SK-N-SH (cell line): ENCODE results near the gene ARHGAP25. TPM values are rescaled to one million over a fixed set of nuclear protein-coding genes. Genes with fewer than 3 reads are reported as not detected.

ENCODE experiments used
- CTCF ChIA-PET: fragments of 300-600, 350-600 bp; formaldehyde crosslinking; extraction: SDS; loops from one replicate; lab custom pipeline; 2021; lab: Yijun Ruan, JAX
- POLR2A ChIA-PET: fragments of 350-600 bp; sonication (Branson Sonifier 250); formaldehyde crosslinking; extraction: SDS; loops from one replicate; lab custom pipeline; 2020; ENCODE audit warnings: antibody characterized with exemption, inconsistent platforms; lab: Yijun Ruan, JAX
- DNase-seq: peaks from one replicate; pipeline ENCODE4 v3.0.0; 2012
- H2AFZ ChIP-seq: fragments of 200-600 bp; sonication (generic); 2 replicates; pipeline ENCODE4 v1.8.1; 2016; ENCODE audit warnings: antibody characterized with exemption, mild to moderate bottlenecking, low read depth
- H3F3A ChIP-seq: fragments of 200-600 bp; sonication (generic); replicated peaks from 2 replicates; pipeline ENCODE3; 2016; ENCODE audit warnings: antibody characterized with exemption, mild to moderate bottlenecking; ENCODE audit not compliant: insufficient read depth
- H3K27ac ChIP-seq, 2 experiments: fragments of 200-500 bp in 1 of 2; fragments of 200-600 bp in 1 of 2; sonication (Bioruptor generic) in 1 of 2; sonication (generic), shearing (Covaris generic) in 1 of 2; 2 replicates each; pipeline versions ENCODE4 v1.5.1 to v1.6.1; 2014 to 2016; ENCODE audit warnings: low read depth in 2 of 2, inconsistent platforms in 1 of 2, low read length in 1 of 2, mild to moderate bottlenecking in 1 of 2, mixed read lengths in 1 of 2
- H3K27me3 ChIP-seq: fragments of 200-600 bp; sonication (generic), shearing (Covaris generic); 2 replicates; pipeline ENCODE4 v1.6.1; 2016; ENCODE audit warnings: mixed run types; ENCODE audit not compliant: insufficient read depth
- H3K36me3 ChIP-seq, 2 experiments: fragments of 200-500 bp in 1 of 2; fragments of 200-600 bp in 1 of 2; sonication (Bioruptor generic) in 1 of 2; sonication (generic) in 1 of 2; replicated peaks in 1 of 2; 2 replicates each; pipeline versions ENCODE3 to v1.5.1; 2014 to 2016; ENCODE audit warnings: low read length in 1 of 2, mild to moderate bottlenecking in 1 of 2; ENCODE audit not compliant: insufficient read depth in 2 of 2, control insufficient read depth in 1 of 2
- H3K4me1 ChIP-seq, 2 experiments: fragments of 200-500 bp in 1 of 2; fragments of 200-600 bp in 1 of 2; sonication (Bioruptor generic) in 1 of 2; sonication (generic), shearing (Covaris generic) in 1 of 2; 2 replicates each; pipeline versions ENCODE4 v1.5.1 to v1.6.1; 2014 to 2016; ENCODE audit warnings: low read depth in 1 of 2, low read length in 1 of 2, mixed run types in 1 of 2; ENCODE audit not compliant: insufficient read depth in 2 of 2, control insufficient read depth in 1 of 2
- H3K4me2 ChIP-seq: fragments of 200-600 bp; sonication (generic), shearing (Covaris generic); 2 replicates; pipeline ENCODE4 v1.6.1; 2017; ENCODE audit warnings: mixed run types
- H3K4me3 ChIP-seq, 2 experiments: fragments of 200-500 bp in 1 of 2; fragments of 200-600 bp in 1 of 2; sonication (Bioruptor generic) in 1 of 2; sonication (generic), shearing (Covaris generic) in 1 of 2; 2 replicates each; pipeline versions ENCODE4 v1.5.1 to v1.8.1; 2014 to 2016; ENCODE audit warnings: low read depth in 2 of 2, inconsistent platforms in 1 of 2, low read length in 1 of 2, mild to moderate bottlenecking in 1 of 2, mixed read lengths in 1 of 2, moderate library complexity in 1 of 2
- H3K79me2 ChIP-seq: fragments of 200-600 bp; sonication (generic); 2 replicates; pipeline ENCODE4 v1.8.1; 2017; ENCODE audit warnings: mild to moderate bottlenecking; ENCODE audit not compliant: insufficient read depth
- H3K9ac ChIP-seq: fragments of 200-600 bp; sonication (generic); 2 replicates; pipeline ENCODE4 v1.6.1; 2017; ENCODE audit warnings: mixed run types
- H3K9me2 ChIP-seq: fragments of 200-600 bp; sonication (generic); 2 replicates; pipeline ENCODE4 v1.6.1; 2017; ENCODE audit warnings: mixed run types
- H3K9me3 ChIP-seq: fragments of 200-600 bp; sonication (generic); 2 replicates; pipeline ENCODE4 v1.6.1; 2017; ENCODE audit warnings: mixed run types, mild to moderate bottlenecking, moderate library complexity
- H4K20me1 ChIP-seq: fragments of 200-600 bp; sonication (generic); 2 replicates; pipeline ENCODE4 v1.6.1; 2017; ENCODE audit warnings: mild to moderate bottlenecking, mixed run types; ENCODE audit not compliant: insufficient read depth
- EP300 ChIP-seq, 2 experiments: IDR thresholded peaks; 2 replicates each; pipeline versions ENCODE4 v1.4.0 to v1.6.1; 2012; ENCODE audit warnings: borderline replicate concordance in 1 of 2, low read depth in 1 of 2, low read length in 1 of 2
- EZH2phosphoT487 ChIP-seq: fragments of 200-600 bp; sonication (generic); IDR thresholded peaks from 2 replicates; pipeline ENCODE4 v1.6.1; 2017; ENCODE audit warnings: low read depth, mixed run types, mild to moderate bottlenecking, antibody characterized with exemption, moderate library complexity, borderline replicate concordance
- FOSL2 ChIP-seq: IDR thresholded peaks from 2 replicates; pipeline ENCODE4 v1.4.0; 2012; ENCODE audit warnings: low read depth, mild to moderate bottlenecking, moderate library complexity, borderline replicate concordance
- FOXJ3 ChIP-seq: sonication (generic); formaldehyde crosslinking; IDR thresholded peaks from 2 replicates; pipeline ENCODE4 v1.5.1; 2020; ENCODE audit warnings: mild to moderate bottlenecking, missing genetic modification reagents
- FOXM1 ChIP-seq: IDR thresholded peaks from 2 replicates; pipeline ENCODE4 v1.4.0; 2012; ENCODE audit warnings: low read depth, mild to moderate bottlenecking
- GABPA ChIP-seq: IDR thresholded peaks from 2 replicates; pipeline ENCODE4 v1.4.0; 2012; ENCODE audit warnings: low read depth, mild to moderate bottlenecking
- JUND ChIP-seq: IDR thresholded peaks from 2 replicates; pipeline ENCODE4 v1.4.0; 2012
- MAX ChIP-seq: IDR thresholded peaks from 2 replicates; pipeline ENCODE4 v1.4.0; 2012; ENCODE audit warnings: low read depth
- MXI1 ChIP-seq: IDR thresholded peaks from 2 replicates; pipeline ENCODE4 v1.6.1; 2012; ENCODE audit warnings: mild to moderate bottlenecking, low read depth, low read length, improper control_type of control experiment
- NRF1 ChIP-seq: IDR thresholded peaks from 2 replicates; pipeline ENCODE4 v1.6.1; 2012; ENCODE audit warnings: low read depth, mild to moderate bottlenecking, low read length
- RCOR1 ChIP-seq: fragments of 150-350 bp; IDR thresholded peaks from 2 replicates; pipeline ENCODE4 v1.6.1; 2017; ENCODE audit warnings: antibody characterized with exemption, low read length
- TEAD4 ChIP-seq: IDR thresholded peaks from 2 replicates; pipeline ENCODE4 v1.4.0; 2012; ENCODE audit warnings: mild to moderate bottlenecking, borderline replicate concordance; ENCODE audit not compliant: insufficient read depth
- YY1 ChIP-seq: IDR thresholded peaks from 2 replicates; pipeline ENCODE4 v1.4.0; 2012; ENCODE audit warnings: low read depth, mild to moderate bottlenecking
- WGBS: methylation state at CpG from one replicate; pipeline ENCODE4 v1.1.6; 2017; ENCODE audit warnings: low lambda C conversion rate; 5-methylcytosine and 5-hydroxymethylcytosine counted together
- polyA plus RNA-seq, 3 experiments: library from polyadenylated mRNA; depleted of rRNA; stranded (reverse); fragments of >200 nt; gene quantifications; 2 replicates each; pipeline ENCODE4 v1.2.3, GENCODE V29; 2012
- TF ChIP-seq, protein P1 (sequence below): IDR thresholded peaks from 2 replicates; pipeline ENCODE4 v1.4.0; 2012; ENCODE audit warnings: low read depth, borderline replicate concordance
- TF ChIP-seq, protein P2 (sequence below): fragments of 150-350 bp; IDR thresholded peaks from 2 replicates; pipeline ENCODE4 v1.6.1; 2016; ENCODE audit warnings: mild to moderate bottlenecking, low read depth, low read length

Gene ARHGAP25
- polyA plus RNA-seq, 1 of the 3 experiments (the other 2 are of a cell fraction), result not detected

GRCh38 chr2:68827666-68828065, 93.1 kb downstream of the ARHGAP25 start:
- CTCF ChIA-PET, result no interaction called here
- Histone ChIP-seq H4K20me1 (no peaks in the 10 kb centered on the region), H3K9ac (no peak overlapping the region), H3F3A (peaks cover 8% of the 10 kb centered on the region), H3K4me3 (no peak overlapping the region), H3K9me3 (no peaks in the 10 kb centered on the region), H3K4me1 (peaks cover 17 to 28% of the 10 kb centered on the region in 2 experiments), H3K9me2 (no peaks in the 10 kb centered on the region), H3K27me3 (no peaks in the 10 kb centered on the region), H3K4me2 (no peak overlapping the region), H2AFZ (no peak overlapping the region), H3K27ac (no peak overlapping the region), H3K36me3 (no peaks in the 10 kb centered on the region), H3K79me2 (no peaks in the 10 kb centered on the region)
- 96% methylated on average over 4 of the region's 4 CpGs for WGBS
- POLR2A ChIA-PET, result no interaction called here
- TF ChIP-seq JUND, result no peak
- TF ChIP-seq FOXJ3, result no peak
- no peak for TF ChIP-seq TEAD4
- TF ChIP-seq MXI1, result no peak
- TF ChIP-seq MAX, result no peak
- TF ChIP-seq, protein P1, sequence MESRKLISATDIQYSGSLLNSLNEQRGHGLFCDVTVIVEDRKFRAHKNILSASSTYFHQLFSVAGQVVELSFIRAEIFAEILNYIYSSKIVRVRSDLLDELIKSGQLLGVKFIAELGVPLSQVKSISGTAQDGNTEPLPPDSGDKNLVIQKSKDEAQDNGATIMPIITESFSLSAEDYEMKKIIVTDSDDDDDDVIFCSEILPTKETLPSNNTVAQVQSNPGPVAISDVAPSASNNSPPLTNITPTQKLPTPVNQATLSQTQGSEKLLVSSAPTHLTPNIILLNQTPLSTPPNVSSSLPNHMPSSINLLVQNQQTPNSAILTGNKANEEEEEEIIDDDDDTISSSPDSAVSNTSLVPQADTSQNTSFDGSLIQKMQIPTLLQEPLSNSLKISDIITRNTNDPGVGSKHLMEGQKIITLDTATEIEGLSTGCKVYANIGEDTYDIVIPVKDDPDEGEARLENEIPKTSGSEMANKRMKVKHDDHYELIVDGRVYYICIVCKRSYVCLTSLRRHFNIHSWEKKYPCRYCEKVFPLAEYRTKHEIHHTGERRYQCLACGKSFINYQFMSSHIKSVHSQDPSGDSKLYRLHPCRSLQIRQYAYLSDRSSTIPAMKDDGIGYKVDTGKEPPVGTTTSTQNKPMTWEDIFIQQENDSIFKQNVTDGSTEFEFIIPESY, result no peak
- no peak for TF ChIP-seq GABPA
- TF ChIP-seq FOSL2, result no peak
- no peak for TF ChIP-seq YY1
- TF ChIP-seq, protein P2, sequence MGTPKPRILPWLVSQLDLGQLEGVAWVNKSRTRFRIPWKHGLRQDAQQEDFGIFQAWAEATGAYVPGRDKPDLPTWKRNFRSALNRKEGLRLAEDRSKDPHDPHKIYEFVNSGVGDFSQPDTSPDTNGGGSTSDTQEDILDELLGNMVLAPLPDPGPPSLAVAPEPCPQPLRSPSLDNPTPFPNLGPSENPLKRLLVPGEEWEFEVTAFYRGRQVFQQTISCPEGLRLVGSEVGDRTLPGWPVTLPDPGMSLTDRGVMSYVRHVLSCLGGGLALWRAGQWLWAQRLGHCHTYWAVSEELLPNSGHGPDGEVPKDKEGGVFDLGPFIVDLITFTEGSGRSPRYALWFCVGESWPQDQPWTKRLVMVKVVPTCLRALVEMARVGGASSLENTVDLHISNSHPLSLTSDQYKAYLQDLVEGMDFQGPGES, result no peak
- no peak for TF ChIP-seq EZH2phosphoT487
- TF ChIP-seq NRF1, result no peak
- no peak for TF ChIP-seq RCOR1
- no peak for TF ChIP-seq FOXM1
- no peak for TF ChIP-seq EP300 (IDR thresholded peaks at IDR 0.05; ENCODE audit: borderline replicate concordance in 1 of 2, low read depth in 1 of 2, low read length in 1 of 2)
- no peak for DNase-seq
